Brain pericyte (primary cell): ENCODE results near the gene CCNF.
"Not testable (repeated sequence)": the region's sequence is repeated elsewhere in the genome, so short reads cannot be mapped to it uniquely, and the experiment has no call there.

Source experiments
- DNase-seq: peaks from one replicate; pipeline ENCODE4 v3.0.0-alpha.2; 2012; ENCODE audit warnings: low read depth, low spot score

Gene CCNF

GRCh38 chr16:2428051-2428783, 1.0 kb upstream of the CCNF start:
- no peak for DNase-seq

DNA sequence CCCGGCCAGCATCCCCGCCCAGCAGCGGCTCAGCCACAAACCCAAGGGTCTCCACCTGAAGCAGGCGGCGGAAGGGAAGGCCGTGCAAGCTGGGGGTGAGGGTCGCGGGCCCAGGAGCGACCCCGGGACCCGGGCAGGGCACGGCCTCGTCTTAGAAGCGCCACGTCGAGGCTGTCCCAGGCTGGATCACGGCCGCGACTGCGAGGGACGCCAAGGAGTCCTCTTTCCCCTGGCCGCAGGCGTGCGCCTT, 538 bp upstream of the CCNF start:
- DNase-seq, result no peak

GRCh38 chr16:2429771-2430663, 770 bp downstream of the CCNF start:
- no peak for DNase-seq

GRCh38 chr16:2432286-2432685, 3.0 kb downstream of the CCNF start:
- DNase-seq, result no peak

DNA sequence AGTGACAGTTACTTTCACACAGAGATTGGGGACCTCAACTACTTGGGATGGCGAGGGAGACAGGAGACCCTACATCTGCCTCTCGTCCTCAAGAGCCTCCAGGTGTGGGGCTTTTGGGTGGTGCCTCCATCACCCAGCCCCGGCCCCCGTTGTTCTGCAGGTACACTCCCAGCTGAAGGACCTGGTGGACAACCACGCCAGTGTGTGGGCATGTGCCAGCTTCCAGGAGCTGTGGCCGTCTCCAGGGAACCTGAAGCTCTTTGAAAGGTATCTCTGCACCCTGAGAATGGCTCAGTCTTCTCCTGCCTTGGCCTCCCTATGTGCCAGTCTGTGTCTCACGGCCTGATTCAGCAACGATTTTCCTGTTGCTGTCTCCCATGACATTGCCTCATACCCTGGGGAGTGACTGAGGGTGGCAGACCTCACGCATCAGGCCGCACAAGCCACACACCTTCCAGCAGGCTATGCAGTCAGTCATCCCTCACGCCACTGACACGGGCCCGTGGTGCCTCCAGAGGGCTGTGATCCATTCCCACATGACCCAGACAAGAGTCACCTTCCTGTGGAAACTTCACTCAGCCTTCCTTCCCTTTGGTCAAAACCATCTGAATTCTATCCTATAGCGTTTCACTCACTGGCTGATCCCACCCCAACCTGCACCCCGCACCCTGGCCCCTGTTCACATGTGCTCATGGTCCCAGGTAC, 3.7 kb downstream of the CCNF start:
- DNase-seq, result no peak

DNA sequence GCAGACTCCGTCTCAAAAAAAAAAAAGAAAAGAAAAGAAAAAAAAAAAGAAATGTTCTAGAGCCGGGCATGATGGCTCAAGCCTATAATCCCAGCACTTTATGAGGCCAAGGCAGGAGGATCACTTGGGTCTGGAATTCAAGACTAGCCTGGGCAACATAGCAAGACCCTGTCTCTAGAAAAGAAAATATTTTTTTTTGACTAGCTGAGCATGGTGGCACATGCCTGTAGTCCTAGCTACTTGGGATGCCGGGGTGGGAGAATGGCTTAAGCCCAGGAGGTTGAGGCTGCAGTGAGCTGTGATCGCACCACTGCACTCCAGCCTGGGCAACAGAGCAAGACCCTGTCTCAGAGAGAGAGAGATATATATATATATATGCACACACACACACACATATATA, 6.0 kb downstream of the CCNF start:
- not testable (repeated sequence) for DNase-seq

GRCh38 chr16:2436110-2436509, 6.9 kb downstream of the CCNF start:
- no peak for DNase-seq

DNA sequence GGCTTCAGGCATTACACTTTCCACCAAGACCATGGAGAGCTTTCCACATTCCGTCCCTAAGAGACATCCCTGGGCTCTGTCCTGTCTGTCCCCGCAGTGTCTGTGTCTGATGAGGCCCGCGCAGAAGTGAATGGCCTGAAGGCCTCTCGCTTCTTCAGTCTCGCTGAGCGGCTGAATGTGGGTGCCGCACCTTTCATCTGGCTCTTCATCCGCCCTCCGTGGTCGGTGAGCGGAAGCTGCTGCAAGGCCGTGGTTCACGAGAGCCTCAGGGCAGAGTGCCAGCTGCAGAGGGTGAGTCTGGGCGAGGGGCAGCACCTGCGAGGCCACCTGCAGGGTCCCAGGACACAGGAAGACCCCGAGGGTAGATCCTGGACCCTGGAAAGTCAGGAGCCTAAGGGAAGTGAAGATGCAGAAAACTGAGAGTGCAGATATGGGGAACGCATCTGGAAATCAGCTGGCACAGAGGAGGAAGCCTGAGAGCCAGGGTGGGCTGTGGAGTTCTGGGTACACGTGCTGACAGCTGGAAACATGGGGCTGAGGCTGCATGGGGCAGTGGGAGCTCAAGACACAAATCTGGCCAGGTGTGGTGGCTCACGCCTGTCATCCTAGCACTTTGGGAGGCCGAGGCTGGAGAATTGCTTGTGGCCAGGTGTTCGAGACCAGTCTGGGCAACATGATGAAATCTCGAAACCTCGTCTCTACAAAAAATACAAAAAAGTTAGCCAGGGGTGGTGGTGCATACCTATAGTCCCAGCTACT, 8.0 kb downstream of the CCNF start:
- no peak for DNase-seq

DNA sequence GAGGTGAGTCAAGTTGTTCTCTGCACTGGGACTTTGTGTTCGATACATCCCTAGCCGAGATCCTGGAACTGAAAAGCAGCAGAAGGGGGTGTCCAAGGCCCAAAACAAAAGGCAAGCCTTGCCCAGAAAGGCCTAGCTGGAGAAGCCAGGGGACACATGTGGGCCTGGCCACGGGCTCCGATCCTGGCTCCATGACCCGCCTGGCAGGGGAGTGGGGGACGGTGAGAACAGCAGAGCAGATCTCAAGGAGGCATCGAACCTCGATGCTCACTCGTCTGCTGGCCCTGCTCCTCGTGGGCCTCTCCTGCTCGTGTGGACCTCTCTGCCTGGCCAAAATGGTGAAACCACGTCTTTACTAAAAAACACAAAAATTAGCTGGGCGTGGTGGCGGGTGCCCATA, 8.9 kb downstream of the CCNF start:
- no peak for DNase-seq

DNA sequence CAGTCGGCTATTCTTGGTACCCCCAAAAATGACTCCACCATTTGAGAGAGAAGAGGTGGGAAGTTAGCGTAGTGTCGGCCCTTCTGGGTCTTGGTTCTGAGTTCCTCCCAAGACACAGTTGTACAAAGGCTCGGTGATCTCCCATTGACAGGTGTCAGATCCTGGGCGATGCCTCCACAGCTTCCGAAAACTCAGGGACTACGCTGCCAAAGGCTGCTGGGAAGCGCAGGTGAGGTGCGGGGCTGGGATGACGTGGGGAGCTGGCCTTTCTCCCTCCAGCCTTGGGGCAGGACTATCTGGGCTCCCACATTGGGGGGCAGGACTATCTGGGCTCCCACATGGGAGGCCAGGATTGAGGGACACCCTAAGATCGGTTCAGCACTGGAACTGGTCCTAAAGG, 10.4 kb downstream of the CCNF start:
- DNase-seq, result no peak

GRCh38 chr16:2441143-2441804, 12.0 kb downstream of the CCNF start:
- not testable (repeated sequence) for DNase-seq

GRCh38 chr16:2443555-2443954, 14.3 kb downstream of the CCNF start:
- no peak for DNase-seq

DNA sequence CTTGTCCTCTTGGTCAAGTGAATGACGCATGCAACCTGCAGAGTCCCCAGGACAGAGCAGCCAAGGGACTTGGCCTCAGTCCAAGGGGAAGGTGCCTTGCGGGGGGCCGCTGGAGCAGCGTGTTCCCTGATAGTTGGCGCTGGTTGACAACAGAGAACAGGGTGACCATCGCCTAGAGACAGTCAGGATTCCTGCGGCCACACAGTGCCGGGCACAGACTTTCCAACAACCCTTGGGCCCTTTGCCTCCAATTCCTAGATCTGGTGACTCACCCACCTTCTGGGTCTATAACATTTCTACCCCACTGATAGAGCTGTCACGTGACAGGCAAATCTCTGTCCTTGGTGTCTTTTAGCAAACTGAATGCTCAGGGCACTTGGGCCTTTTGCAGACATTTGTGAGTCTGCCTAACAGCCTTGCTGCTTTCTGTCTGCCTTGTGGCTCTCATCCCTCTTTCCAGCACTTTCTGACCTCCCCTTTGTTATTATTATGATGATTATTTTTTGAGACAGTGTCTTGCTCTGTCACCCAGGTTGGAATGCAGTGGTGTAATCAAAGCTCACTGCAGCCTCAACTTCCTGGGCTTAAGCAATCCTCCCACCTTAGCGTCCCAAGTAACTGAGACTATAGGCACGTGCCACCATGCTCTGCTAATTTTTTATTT, 18.8 kb downstream of the CCNF start:
- DNase-seq, result no peak

DNA sequence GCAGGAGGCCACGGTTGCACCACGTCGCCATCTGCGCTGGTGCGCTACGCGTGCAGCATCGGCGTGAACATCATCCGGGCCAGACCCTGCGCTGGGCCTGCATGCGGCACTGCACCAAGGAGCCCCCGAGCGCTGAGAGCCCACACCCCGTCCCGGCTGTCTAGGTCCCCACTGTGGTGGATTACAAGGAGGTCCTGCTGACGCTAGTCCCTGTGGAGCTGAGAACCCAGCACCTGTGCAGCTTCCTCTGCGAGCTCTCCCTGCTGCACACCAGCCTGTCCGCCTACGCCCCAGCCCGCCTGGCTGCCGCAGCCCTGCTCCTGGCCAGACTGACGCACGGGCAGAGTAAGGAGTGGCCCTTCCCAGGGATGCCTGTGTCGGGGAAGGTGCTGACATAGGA, 19.9 kb downstream of the CCNF start:
- DNase-seq, result no peak

DNA sequence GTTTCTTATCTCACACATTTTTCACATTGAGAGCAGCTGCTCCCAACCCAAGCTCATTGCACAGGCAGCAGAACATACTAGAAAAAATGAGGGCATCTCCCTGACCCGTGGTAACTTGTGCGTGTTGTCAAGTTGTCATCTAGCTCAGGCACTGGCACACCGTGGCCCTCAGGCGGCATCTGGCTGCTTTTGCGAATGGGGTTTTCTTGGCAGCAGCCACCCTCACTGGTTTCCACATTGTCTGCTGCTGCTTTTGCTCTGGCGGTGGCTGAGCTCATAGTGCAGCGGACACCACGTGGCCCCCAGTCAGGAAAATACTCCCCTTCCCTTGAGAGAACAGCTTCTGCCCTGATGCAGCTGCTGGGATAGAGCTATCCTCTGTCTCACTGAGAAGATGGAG, 21.3 kb downstream of the CCNF start:
- DNase-seq, result no peak

DNA sequence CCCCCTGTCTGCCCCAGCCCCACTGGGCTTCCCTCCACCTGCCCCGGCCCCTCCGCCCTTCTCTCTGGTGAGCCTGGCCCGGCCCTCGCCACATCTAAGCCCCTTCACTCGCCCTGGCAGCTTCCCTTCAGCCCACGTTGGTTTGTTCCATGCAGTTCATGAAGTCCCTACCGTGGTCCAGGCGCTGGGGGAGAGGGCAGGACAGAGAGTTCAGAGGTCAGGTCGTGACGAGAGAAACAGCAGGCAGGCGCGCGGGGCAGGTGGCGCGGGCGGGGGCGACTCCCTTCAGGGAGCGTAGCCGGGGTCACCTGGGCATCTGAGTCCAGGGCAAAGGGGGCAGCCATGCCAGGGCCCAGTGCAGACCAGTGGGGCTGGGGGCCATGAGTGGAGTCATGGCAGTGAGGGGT, 21.7 kb downstream of the CCNF start:
- DNase-seq, result no peak

- DNase-seq, result no peak
Measured at GRCh38 chr16:2451851-2452320, 22.6 kb downstream of the CCNF start.

- DNase-seq, result no peak
Measured at GRCh38 chr16:2452650-2453049, 23.4 kb downstream of the CCNF start.

DNA sequence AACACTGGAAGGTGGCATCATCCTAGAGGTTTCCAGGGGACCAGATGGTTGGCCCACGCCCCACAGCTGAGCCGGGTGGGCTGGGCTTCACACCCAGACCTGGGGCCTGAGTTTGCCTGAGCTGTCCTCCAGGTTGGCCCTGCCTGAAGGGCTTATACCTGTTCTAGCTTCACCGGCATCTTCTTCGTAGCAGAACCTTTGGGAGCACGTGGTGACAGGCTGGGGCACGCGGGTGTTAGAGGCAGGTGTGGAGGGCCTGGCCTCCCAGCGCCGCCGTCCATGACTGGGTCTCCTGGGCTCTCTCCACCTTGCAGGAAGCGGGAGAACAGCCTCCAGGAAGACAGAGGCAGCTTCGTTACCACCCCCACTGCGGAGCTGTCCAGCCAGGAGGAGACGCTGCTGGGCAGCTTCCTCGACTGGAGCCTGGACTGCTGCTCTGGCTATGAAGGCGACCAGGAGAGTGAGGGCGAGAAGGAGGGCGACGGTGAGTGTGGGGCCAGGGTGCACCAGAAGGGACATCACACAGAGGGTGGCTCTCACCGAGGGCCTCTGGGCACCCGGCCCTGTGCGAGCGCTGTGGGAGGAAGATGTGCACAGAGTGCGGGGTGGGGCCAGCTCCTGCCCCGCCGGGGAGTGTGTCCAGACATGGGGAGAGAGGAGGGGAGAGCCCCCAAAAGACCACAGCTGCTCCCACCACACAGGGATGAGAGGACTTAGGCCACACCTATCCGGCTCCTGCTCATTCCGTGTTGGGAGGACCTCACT, 26.0 kb downstream of the CCNF start:
- DNase-seq, result no peak

DNA sequence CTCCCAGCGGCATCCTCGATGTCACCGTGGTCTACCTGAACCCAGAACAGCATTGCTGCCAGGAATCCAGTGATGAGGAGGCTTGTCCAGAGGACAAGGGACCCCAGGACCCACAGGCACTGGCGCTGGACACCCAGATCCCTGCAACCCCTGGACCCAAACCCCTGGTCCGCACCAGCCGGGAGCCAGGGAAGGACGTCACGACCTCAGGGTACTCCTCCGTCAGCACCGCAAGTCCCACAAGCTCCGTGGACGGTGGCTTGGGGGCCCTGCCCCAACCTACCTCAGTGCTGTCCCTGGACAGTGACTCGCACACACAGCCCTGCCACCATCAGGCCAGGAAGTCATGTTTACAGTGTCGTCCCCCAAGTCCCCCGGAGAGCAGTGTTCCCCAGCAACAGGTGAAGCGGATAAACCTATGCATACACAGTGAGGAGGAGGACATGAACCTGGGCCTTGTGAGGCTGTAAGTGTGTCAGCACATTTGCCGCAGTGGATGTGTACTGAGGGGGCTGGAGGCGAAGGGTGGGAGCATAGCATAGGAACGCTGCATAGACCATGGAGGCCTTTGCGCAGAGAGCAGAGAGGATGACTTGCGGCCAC, 27.4 kb downstream of the CCNF start:
- DNase-seq, result no peak
